Measurements from ENCODE around the gene DTD1. TPM values are rescaled to one million over a fixed set of nuclear protein-coding genes. Genes with fewer than 3 reads are reported as not detected.
"Not testable (repeated sequence)": the region's sequence is repeated elsewhere in the genome, so short reads cannot be mapped to it uniquely, and the experiment has no call there.

The DTD1 gene
- total RNA-seq, 2 donors from 2014 or later: 17.0 to 21.0 TPM

DNA sequence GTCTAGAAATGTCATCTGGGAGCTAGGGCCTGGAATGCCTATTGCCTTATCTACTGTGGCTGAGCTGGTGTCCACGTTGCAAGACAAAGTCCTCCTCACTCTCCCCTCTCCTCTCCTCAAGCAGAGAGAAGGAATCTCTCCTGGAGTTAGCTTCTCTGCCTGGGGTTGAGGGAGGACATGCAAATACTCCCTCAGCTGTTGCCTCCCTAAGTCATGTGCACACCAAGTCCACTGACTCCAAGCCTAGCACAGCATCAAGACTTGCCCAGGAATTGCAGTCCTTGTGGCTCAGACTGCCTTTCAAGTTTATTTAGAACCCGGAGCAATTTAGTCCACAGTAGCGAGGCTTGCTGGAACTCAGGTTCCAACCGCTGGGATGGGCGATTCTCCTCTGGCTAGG is 187.8 kb downstream of the DTD1 start:
- Histone ChIP-seq H3K9me3 (no peaks in the 10 kb centered on the region), H3K4me1 (no peaks in the 10 kb centered on the region), H3K27me3 (no peaks in the 10 kb centered on the region), H3K36me3 (no peaks in the 10 kb centered on the region), H3K27ac (no peak overlapping the region), H3K9ac (ENCODE audit: low read depth in 2 of 2, low read length in 2 of 2) (no peak overlapping the region), H3K4me3 (no peak overlapping the region)
- intact Hi-C loops (cut with DNase I): no loop called here
- TF ChIP-seq, protein P1, sequence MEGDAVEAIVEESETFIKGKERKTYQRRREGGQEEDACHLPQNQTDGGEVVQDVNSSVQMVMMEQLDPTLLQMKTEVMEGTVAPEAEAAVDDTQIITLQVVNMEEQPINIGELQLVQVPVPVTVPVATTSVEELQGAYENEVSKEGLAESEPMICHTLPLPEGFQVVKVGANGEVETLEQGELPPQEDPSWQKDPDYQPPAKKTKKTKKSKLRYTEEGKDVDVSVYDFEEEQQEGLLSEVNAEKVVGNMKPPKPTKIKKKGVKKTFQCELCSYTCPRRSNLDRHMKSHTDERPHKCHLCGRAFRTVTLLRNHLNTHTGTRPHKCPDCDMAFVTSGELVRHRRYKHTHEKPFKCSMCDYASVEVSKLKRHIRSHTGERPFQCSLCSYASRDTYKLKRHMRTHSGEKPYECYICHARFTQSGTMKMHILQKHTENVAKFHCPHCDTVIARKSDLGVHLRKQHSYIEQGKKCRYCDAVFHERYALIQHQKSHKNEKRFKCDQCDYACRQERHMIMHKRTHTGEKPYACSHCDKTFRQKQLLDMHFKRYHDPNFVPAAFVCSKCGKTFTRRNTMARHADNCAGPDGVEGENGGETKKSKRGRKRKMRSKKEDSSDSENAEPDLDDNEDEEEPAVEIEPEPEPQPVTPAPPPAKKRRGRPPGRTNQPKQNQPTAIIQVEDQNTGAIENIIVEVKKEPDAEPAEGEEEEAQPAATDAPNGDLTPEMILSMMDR (IDR thresholded peaks at IDR 0.05): no peak
- DNase-seq: no peak

DNA sequence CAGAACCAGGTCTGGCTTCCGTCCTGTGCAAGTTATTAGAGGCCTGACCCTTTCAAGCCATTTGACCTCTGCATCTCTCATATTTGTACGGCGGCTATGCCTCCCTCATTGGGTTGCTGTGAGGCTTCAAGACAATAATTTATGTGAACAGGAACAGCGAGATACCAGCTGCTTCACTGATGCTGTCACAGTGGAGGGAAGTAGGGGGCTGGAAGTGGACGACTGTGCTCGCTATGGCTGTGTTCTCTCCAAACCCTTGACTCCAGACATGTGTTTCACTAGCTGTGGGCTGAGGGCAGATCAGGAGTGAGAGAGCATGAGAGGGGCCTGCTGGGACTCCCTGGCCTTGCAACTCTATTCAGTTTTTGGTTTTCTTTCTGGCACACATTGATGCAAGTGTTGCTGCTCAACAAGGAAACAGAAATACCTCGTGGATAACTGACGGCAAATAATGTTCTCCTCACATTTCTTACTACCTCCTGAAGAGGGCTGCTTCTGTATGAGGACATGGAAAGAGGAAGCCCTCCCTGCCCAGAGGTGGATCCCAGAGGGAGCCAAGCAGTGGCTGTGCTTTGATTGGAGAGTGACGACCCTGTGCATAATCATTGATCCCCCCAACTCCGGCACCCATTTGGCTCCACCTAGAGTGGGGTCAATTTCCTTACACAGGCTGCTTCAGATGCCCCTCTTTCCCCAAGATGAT is 191.0 kb downstream of the DTD1 start:
- intact Hi-C loops (cut with DNase I): no loop called here
- H3K9me3 ChIP-seq: no peaks in the 10 kb centered on the region
- H3K4me3 ChIP-seq: no peak overlapping the region
- TF ChIP-seq, protein P1 (IDR thresholded peaks at IDR 0.05): no peak
- no peaks in the 10 kb centered on the region for H3K36me3 ChIP-seq
- H3K9ac ChIP-seq (ENCODE audit: low read depth in 2 of 2, low read length in 2 of 2): no peak overlapping the region
- H3K27me3 ChIP-seq: no peaks in the 10 kb centered on the region
- H3K27ac ChIP-seq: no peak overlapping the region
- DNase-seq: no peak
- no peaks in the 10 kb centered on the region for H3K4me1 ChIP-seq

DNA sequence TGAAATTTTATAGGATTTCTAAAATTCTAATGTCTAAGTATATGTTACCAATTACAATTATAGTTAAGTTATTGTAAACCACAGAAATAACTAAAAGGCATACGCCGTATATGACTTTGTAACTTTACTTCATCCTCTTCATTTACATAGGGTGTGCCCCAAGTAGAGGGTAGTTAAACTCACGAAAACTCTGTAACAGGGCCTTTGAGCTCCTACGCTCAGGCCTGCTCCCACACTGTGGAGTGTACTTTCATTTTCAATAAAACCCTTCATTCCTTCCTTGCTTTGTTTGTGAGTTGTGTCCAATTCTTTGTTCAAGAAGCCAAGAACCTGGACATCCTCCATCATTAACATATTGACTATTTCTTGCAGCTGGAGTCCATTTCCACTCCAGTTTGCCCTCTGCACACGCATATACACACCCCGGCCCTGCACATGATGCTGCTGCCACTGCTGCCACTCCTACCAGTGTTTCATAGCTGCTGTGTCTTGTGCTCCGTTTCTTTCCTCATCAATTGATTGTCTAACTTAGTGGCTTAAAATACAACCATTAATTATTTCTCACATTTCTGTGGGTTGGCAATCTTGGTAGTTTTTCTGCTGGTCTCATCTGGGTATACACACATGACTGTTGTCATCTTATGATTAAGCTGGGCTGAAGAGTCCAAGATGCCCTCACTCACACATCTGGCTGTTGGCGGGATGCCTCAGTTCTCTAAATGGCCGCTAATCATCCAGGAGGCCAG is 192.7 kb downstream of the DTD1 start:
- TF ChIP-seq, protein P1 (IDR thresholded peaks at IDR 0.05): no peak
- H3K27ac ChIP-seq: no peak overlapping the region
- no peak overlapping the region for H3K9ac ChIP-seq (ENCODE audit: low read depth in 2 of 2, low read length in 2 of 2)
- H3K27me3 ChIP-seq: no peaks in the 10 kb centered on the region
- no peak overlapping the region for H3K4me3 ChIP-seq
- intact Hi-C loops (cut with DNase I): no loop called here
- no peaks in the 10 kb centered on the region for H3K4me1 ChIP-seq
- DNase-seq: no peak
- no peaks in the 10 kb centered on the region for H3K9me3 ChIP-seq
- no peaks in the 10 kb centered on the region for H3K36me3 ChIP-seq

DNA sequence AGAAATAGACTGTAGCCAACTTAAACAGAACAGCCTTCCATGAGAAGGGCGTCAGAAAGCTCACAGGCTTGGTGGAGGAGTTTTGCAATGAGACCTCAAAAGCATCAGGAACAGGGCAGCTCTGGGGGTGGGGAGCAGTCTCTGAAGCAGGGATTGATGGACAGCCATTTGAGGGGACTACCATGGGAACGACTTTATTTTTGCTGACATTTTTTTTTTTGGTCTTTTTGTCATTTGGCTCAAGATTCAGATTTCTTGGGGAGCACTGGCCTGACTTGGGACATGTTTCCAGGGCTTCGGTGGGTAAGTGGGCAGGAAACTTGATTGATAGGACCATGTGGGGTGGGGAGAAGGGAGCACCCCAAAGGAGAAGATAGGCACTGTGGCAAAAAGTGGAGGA is 193.7 kb downstream of the DTD1 start:
- TF ChIP-seq, protein P1 (IDR thresholded peaks at IDR 0.05): no peak
- intact Hi-C loops (cut with DNase I): no loop called here
- H3K4me3 ChIP-seq: no peak overlapping the region
- no peak overlapping the region for H3K9ac ChIP-seq (ENCODE audit: low read depth in 2 of 2, low read length in 2 of 2)
- no peaks in the 10 kb centered on the region for H3K27me3 ChIP-seq
- DNase-seq: no peak
- no peaks in the 10 kb centered on the region for H3K4me1 ChIP-seq
- no peaks in the 10 kb centered on the region for H3K9me3 ChIP-seq
- H3K27ac ChIP-seq: no peak overlapping the region
- no peaks in the 10 kb centered on the region for H3K36me3 ChIP-seq

DNA sequence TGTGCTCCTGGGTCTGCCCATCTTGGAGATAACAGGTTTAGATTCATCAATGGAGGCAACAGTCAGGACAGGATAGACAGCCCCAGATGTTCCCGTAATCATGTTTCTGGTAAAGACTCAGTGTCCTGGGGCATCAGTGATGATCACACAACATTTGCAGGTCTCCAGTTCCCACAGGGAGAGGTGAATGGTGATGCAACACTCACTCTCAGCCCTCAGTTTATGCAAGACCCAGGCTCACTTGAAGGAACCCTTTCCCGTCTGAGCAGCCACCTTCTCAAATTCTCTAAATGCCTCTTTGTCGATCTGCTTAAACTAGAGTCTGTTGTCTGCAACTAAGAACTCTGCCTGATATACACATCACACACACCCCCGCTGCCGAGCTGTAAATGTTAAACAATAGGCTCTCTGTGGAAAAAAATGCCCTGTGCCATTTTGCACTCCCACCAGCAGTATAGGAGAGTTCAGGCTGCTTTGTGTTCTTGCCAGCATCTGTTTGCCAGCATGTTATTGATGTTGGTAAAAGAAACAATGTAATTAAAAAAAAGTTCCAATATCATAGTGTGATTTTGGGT is 195.6 kb downstream of the DTD1 start:
- H3K9me3 ChIP-seq: no peaks in the 10 kb centered on the region

DNA sequence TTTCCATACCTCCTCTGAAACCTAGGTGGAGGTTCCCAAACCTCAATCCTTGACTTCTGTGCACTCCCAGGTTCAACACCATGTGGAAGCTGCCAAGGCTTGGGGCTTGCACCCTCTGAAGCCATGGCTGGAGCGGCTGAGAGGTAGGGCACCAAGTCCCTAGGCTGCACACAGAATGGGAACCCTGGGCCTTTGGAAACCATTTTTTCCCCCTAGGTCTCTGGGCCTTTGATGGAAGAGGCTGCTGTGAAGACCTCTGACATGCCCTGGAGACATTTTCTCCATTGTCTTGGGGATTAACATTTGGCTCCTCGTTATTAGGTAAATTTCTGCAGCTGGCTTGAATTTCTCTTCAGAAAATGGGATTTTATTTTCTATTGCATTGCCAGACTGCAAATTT is 199.2 kb downstream of the DTD1 start:
- H3K9me3 ChIP-seq; H3K36me3 ChIP-seq; H3K4me3 ChIP-seq; H3K4me1 ChIP-seq; H3K27me3 ChIP-seq; H3K9ac ChIP-seq (ENCODE audit: low read depth in 2 of 2, low read length in 2 of 2); DNase-seq; H3K27ac ChIP-seq; intact Hi-C loops (cut with DNase I): not testable (repeated sequence)

More for the DNA sequence above, 195.6 kb downstream of the DTD1 start:
- intact Hi-C loops (cut with DNase I): no loop called here
- no peak for DNase-seq
- H3K4me1 ChIP-seq: no peaks in the 10 kb centered on the region
- no peak overlapping the region for H3K9ac ChIP-seq (ENCODE audit: low read depth in 2 of 2, low read length in 2 of 2)
- no peak overlapping the region for H3K4me3 ChIP-seq
- no peaks in the 10 kb centered on the region for H3K36me3 ChIP-seq
- H3K27me3 ChIP-seq: no peaks in the 10 kb centered on the region
- TF ChIP-seq, protein P1 (IDR thresholded peaks at IDR 0.05): no peak
- no peak overlapping the region for H3K27ac ChIP-seq
